HepG2 (cell line): ENCODE data around the gene SEC31B. TPM values are rescaled to one million over a fixed set of nuclear protein-coding genes. Genes with fewer than 3 reads are reported as not detected.

Source experiments
- HNRNPUL1 ChIP-seq: fragments of 200-400 bp; formaldehyde crosslinking; IDR thresholded peaks from 2 replicates; pipeline ENCODE4 v1.6.1; 2017; ENCODE audit warnings: low read depth, mild to moderate bottlenecking, low read length, moderate library complexity
- HOXA5 ChIP-seq: sonication (generic); formaldehyde crosslinking; IDR thresholded peaks from 2 replicates; pipeline ENCODE4 v1.4.0; 2020; ENCODE audit warnings: missing genetic modification reagents
- HOXA9 ChIP-seq: sonication (generic); formaldehyde crosslinking; IDR thresholded peaks from 2 replicates; pipeline ENCODE4 v1.8.1; 2022; ENCODE audit warnings: missing genetic modification reagents, mild to moderate bottlenecking, moderate library complexity, borderline replicate concordance
- MTF1 ChIP-seq: sonication (generic); formaldehyde crosslinking; IDR thresholded peaks from 2 replicates; pipeline ENCODE4 v1.5.0; 2020; ENCODE audit warnings: missing genetic modification reagents
- PAX8 ChIP-seq: sonication (generic); formaldehyde crosslinking; IDR thresholded peaks from 2 replicates; pipeline ENCODE4 v1.8.0; 2022; ENCODE audit warnings: mild to moderate bottlenecking, missing genetic modification reagents, borderline replicate concordance
- ZFP1 ChIP-seq: IDR thresholded peaks from 2 replicates; pipeline ENCODE4 v1.6.1; 2016
- ZMAT3 ChIP-seq: sonication (generic); formaldehyde crosslinking; conservative IDR thresholded peaks from 2 replicates; pipeline ENCODE4 v1.7.0; 2021; ENCODE audit warnings: missing genetic modification reagents
- ZNF10 ChIP-seq: sonication (generic); formaldehyde crosslinking; IDR thresholded peaks from 2 replicates; pipeline ENCODE4 v1.4.0; 2020; ENCODE audit warnings: mild to moderate bottlenecking, low read depth, missing genetic modification reagents, borderline replicate concordance
- ZNF430 ChIP-seq: sonication (generic); formaldehyde crosslinking; IDR thresholded peaks from 2 replicates; pipeline ENCODE4 v1.9.0; 2021; ENCODE audit warnings: mild to moderate bottlenecking, missing genetic modification reagents
- ZNF598 ChIP-seq: sonication (generic); formaldehyde crosslinking; IDR thresholded peaks from 2 replicates; pipeline ENCODE4 v1.5.1; 2020; ENCODE audit warnings: mild to moderate bottlenecking, missing genetic modification reagents, borderline replicate concordance
- ZNF660 ChIP-seq: sonication (generic); formaldehyde crosslinking; IDR thresholded peaks from 2 replicates; pipeline ENCODE4 v1.5.1; 2020; ENCODE audit warnings: mild to moderate bottlenecking, low read depth, missing genetic modification reagents, borderline replicate concordance
- ZNF883 ChIP-seq: sonication (generic); formaldehyde crosslinking; IDR thresholded peaks from 2 replicates; pipeline ENCODE4 v1.5.1; 2020; ENCODE audit warnings: mild to moderate bottlenecking, missing genetic modification reagents; ENCODE audit errors: not compliant biosample characterization
- polyA plus RNA-seq, 8 experiments: library from polyadenylated mRNA; depleted of rRNA in 3 of 8; stranded (reverse) in 7 of 8; unstranded in 1 of 8; fragments of >200 nt; fragmentation: Illumina TruSeq in 4 of 8; extraction: Trizol in 4 of 8; gene quantifications; 2 replicates each; pipeline versions ENCODE4 v1.2.1 to v1.2.3, GENCODE V29; 2011 to 2016; ENCODE audit warnings: low read depth in 4 of 8, missing spikeins in 1 of 8, mixed read lengths in 1 of 8; ENCODE audit not compliant: insufficient read depth in 1 of 8
- total RNA-seq, 5 experiments: library from RNA; depleted of rRNA; stranded (reverse); fragments of >200 nt; fragmentation: Illumina TruSeq; extraction: Trizol; gene quantifications; 2 replicates each; pipeline ENCODE4 v1.2.3, GENCODE V29; 2016; ENCODE audit warnings: low read depth in 1 of 5
- TF ChIP-seq, protein P1 (sequence below), 2 experiments: sonication (generic) in 1 of 2; formaldehyde crosslinking in 1 of 2; IDR thresholded peaks; 2 replicates each; pipeline versions ENCODE4 v1.4.0 to v1.6.1; 2016 to 2020; ENCODE audit warnings: borderline replicate concordance in 1 of 2, low read depth in 1 of 2, mild to moderate bottlenecking in 1 of 2, missing genetic modification reagents in 1 of 2
- TF ChIP-seq, protein P2 (sequence below): sonication (generic); formaldehyde crosslinking; IDR thresholded peaks from 2 replicates; pipeline ENCODE4 v1.5.0; 2020; ENCODE audit warnings: missing genetic modification reagents
- TF ChIP-seq, protein P3 (sequence below): IDR thresholded peaks from 2 replicates; pipeline ENCODE4 v1.6.1; 2018; ENCODE audit warnings: missing genetic modification reagents, mild to moderate bottlenecking, missing compliant biosample characterization
- TF ChIP-seq, protein P4 (sequence below): sonication (generic); formaldehyde crosslinking; IDR thresholded peaks from 2 replicates; pipeline ENCODE4 v1.4.0; 2020; ENCODE audit warnings: missing genetic modification reagents, mild to moderate bottlenecking, borderline replicate concordance
- TF ChIP-seq, protein P5 (sequence below): IDR thresholded peaks from 2 replicates; pipeline ENCODE4 v1.6.1; 2016; ENCODE audit warnings: low read depth, borderline replicate concordance

SEC31B gene
- total and polyA plus RNA-seq, 2 of the 13 experiments (the other 11 are each of a cell fraction or from before 2014, with no cell fraction given) = 2.0 to 8.3 TPM

DNA sequence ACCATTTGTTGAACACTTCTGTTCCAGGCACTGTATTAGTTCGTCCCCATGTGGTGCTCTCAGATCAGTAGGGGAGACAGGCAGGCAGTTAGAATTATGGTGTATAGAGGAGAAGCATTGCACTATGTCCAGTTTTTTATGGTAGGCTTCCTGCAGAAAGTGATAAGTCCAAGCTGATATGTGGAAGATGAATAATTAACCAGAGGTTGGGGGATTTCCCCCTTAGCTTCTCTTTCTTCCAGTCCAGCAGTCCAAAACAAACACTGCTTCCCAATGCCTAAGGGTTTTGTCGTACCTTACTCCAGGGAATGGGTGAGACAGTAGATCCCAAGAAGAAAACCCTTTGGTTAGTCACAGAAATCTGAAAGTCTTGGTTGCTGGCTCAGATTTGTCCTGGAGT lies 35.2 kb upstream of the SEC31B start (continued):
- no peak for TF ChIP-seq ZNF660 (CRISPR knock-in tag)
- TF ChIP-seq, protein P1, sequence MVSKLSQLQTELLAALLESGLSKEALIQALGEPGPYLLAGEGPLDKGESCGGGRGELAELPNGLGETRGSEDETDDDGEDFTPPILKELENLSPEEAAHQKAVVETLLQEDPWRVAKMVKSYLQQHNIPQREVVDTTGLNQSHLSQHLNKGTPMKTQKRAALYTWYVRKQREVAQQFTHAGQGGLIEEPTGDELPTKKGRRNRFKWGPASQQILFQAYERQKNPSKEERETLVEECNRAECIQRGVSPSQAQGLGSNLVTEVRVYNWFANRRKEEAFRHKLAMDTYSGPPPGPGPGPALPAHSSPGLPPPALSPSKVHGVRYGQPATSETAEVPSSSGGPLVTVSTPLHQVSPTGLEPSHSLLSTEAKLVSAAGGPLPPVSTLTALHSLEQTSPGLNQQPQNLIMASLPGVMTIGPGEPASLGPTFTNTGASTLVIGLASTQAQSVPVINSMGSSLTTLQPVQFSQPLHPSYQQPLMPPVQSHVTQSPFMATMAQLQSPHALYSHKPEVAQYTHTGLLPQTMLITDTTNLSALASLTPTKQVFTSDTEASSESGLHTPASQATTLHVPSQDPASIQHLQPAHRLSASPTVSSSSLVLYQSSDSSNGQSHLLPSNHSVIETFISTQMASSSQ (IDR thresholded peaks at IDR 0.05; ENCODE audit: low read depth) = peak; percentile 68
- TF ChIP-seq, protein P1 (CRISPR knock-in tag; IDR thresholded peaks at IDR 0.05; ENCODE audit: borderline replicate concordance) = no peak; the same call in 1 of the 2 replicates
- no peak for TF ChIP-seq ZMAT3 (CRISPR knock-in tag)
- TF ChIP-seq ZFP1 (CRISPR knock-in tag) = no peak
- TF ChIP-seq, protein P2, sequence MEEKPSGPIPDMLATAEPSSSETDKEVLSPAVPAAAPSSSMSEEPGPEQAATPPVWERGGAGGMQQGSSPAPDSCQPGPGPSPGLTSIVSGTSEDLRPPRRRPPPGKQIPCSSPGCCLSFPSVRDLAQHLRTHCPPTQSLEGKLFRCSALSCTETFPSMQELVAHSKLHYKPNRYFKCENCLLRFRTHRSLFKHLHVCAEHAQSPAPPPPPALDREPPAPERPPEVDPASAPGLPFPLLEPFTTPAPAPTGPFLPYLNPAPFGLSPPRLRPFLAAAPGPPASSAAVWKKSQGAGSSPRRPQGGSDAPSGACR (CRISPR knock-in tag) = no peak
- no peak for TF ChIP-seq ZNF883 (CRISPR knock-in tag)
- TF ChIP-seq HOXA5 = no peak
- no peak for TF ChIP-seq MTF1 (CRISPR knock-in tag)
- no peak for TF ChIP-seq ZNF10
- no peak for TF ChIP-seq HOXA9 (CRISPR knock-in tag)
- no peak for TF ChIP-seq PAX8 (CRISPR knock-in tag)
- no peak for TF ChIP-seq ZNF598
- TF ChIP-seq, protein P3, sequence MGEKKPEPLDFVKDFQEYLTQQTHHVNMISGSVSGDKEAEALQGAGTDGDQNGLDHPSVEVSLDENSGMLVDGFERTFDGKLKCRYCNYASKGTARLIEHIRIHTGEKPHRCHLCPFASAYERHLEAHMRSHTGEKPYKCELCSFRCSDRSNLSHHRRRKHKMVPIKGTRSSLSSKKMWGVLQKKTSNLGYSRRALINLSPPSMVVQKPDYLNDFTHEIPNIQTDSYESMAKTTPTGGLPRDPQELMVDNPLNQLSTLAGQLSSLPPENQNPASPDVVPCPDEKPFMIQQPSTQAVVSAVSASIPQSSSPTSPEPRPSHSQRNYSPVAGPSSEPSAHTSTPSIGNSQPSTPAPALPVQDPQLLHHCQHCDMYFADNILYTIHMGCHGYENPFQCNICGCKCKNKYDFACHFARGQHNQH (CRISPR knock-in tag) = 0 out of 2 replicates have a peak, but pooled peaks have one; percentile 27
- TF ChIP-seq, protein P4, sequence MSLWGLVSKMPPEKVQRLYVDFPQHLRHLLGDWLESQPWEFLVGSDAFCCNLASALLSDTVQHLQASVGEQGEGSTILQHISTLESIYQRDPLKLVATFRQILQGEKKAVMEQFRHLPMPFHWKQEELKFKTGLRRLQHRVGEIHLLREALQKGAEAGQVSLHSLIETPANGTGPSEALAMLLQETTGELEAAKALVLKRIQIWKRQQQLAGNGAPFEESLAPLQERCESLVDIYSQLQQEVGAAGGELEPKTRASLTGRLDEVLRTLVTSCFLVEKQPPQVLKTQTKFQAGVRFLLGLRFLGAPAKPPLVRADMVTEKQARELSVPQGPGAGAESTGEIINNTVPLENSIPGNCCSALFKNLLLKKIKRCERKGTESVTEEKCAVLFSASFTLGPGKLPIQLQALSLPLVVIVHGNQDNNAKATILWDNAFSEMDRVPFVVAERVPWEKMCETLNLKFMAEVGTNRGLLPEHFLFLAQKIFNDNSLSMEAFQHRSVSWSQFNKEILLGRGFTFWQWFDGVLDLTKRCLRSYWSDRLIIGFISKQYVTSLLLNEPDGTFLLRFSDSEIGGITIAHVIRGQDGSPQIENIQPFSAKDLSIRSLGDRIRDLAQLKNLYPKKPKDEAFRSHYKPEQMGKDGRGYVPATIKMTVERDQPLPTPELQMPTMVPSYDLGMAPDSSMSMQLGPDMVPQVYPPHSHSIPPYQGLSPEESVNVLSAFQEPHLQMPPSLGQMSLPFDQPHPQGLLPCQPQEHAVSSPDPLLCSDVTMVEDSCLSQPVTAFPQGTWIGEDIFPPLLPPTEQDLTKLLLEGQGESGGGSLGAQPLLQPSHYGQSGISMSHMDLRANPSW (CRISPR knock-in tag) = no peak
- TF ChIP-seq, protein P5, sequence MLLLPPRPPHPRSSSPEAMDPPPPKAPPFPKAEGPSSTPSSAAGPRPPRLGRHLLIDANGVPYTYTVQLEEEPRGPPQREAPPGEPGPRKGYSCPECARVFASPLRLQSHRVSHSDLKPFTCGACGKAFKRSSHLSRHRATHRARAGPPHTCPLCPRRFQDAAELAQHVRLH (CRISPR knock-in tag) = no peak
- TF ChIP-seq HNRNPUL1 = 0 out of 2 replicates have a peak, but pooled peaks have one; percentile 38
- no peak for TF ChIP-seq ZNF430 (CRISPR knock-in tag)
